ENCODE measurements around the gene CDH4. TPM values are rescaled to one million over a fixed set of nuclear protein-coding genes. Genes with fewer than 3 reads are reported as not detected.

Gene CDH4
- total RNA-seq, 1 experiment from 2014 or later = 5.3 TPM

DNA sequence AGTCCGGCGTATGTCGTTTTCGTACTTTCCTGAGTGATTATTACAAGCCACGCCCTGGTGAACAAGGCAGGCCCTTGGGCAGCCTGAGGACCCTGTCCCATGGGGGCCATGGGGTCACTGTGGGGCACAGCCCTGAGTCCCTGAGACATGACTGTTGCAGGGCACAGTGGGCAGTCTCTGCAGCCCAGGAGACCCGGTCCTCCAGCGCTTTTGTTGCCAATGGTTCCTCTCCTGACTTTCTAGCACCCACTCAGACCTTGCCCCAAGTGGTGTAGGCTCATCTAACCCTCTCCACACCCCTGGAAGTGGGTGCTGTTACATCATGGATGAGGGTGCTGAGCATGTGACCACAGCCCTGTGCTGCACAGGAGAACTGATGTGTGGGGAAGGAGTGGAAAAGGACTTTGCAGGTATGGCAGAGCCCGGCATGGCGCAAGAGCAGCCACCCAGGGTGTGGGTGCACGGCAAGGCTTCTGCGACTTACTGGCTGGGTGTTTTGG is 494.1 kb downstream of the CDH4 start:
- peaks cover 10% of the 10 kb centered on the region for H3K27me3 Mint-ChIP-seq (ENCODE audit: low read depth)
- peaks cover 12% of the 10 kb centered on the region for H3K36me3 Mint-ChIP-seq
- TF ChIP-seq ZBTB21 (CRISPR knock-in tag; IDR thresholded peaks at IDR 0.05; ENCODE audit: borderline replicate concordance) (no peak), ZNF671 (CRISPR knock-in tag; IDR thresholded peaks at IDR 0.05) (no peak), NR1H2 (CRISPR knock-in tag; IDR thresholded peaks at IDR 0.05) (no peak), ZNF219 (CRISPR knock-in tag; IDR thresholded peaks at IDR 0.05; ENCODE audit: borderline replicate concordance) (no peak), ZNF512 (CRISPR knock-in tag; IDR thresholded peaks at IDR 0.05; ENCODE audit: borderline replicate concordance) (no peak), ETV6 (CRISPR knock-in tag; IDR thresholded peaks at IDR 0.05) (no peak), MAX (CRISPR knock-in tag; IDR thresholded peaks at IDR 0.05) (no peak), OVOL2 (CRISPR knock-in tag; IDR thresholded peaks at IDR 0.05; ENCODE audit: borderline replicate concordance) (no peak), CBFB (CRISPR knock-in tag; IDR thresholded peaks at IDR 0.05; ENCODE audit: low read depth) (no peak), SP1 (CRISPR knock-in tag; conservative IDR thresholded peaks at IDR 0.05) (no peak), ZNF232 (CRISPR knock-in tag; IDR thresholded peaks at IDR 0.05) (no peak), RORB (CRISPR knock-in tag; IDR thresholded peaks at IDR 0.05) (no peak), SMAD4 (CRISPR knock-in tag; IDR thresholded peaks at IDR 0.05) (no peak), CREM (CRISPR knock-in tag; IDR thresholded peaks at IDR 0.05) (no peak), ARID4B (CRISPR knock-in tag; IDR thresholded peaks at IDR 0.05; ENCODE audit: borderline replicate concordance) (no peak)
- TF ChIP-seq, protein P1, sequence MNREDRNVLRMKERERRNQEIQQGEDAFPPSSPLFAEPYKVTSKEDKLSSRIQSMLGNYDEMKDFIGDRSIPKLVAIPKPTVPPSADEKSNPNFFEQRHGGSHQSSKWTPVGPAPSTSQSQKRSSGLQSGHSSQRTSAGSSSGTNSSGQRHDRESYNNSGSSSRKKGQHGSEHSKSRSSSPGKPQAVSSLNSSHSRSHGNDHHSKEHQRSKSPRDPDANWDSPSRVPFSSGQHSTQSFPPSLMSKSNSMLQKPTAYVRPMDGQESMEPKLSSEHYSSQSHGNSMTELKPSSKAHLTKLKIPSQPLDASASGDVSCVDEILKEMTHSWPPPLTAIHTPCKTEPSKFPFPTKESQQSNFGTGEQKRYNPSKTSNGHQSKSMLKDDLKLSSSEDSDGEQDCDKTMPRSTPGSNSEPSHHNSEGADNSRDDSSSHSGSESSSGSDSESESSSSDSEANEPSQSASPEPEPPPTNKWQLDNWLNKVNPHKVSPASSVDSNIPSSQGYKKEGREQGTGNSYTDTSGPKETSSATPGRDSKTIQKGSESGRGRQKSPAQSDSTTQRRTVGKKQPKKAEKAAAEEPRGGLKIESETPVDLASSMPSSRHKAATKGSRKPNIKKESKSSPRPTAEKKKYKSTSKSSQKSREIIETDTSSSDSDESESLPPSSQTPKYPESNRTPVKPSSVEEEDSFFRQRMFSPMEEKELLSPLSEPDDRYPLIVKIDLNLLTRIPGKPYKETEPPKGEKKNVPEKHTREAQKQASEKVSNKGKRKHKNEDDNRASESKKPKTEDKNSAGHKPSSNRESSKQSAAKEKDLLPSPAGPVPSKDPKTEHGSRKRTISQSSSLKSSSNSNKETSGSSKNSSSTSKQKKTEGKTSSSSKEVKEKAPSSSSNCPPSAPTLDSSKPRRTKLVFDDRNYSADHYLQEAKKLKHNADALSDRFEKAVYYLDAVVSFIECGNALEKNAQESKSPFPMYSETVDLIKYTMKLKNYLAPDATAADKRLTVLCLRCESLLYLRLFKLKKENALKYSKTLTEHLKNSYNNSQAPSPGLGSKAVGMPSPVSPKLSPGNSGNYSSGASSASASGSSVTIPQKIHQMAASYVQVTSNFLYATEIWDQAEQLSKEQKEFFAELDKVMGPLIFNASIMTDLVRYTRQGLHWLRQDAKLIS (CRISPR knock-in tag; IDR thresholded peaks at IDR 0.05; ENCODE audit: borderline replicate concordance) = no peak
- TF ChIP-seq, protein P2, sequence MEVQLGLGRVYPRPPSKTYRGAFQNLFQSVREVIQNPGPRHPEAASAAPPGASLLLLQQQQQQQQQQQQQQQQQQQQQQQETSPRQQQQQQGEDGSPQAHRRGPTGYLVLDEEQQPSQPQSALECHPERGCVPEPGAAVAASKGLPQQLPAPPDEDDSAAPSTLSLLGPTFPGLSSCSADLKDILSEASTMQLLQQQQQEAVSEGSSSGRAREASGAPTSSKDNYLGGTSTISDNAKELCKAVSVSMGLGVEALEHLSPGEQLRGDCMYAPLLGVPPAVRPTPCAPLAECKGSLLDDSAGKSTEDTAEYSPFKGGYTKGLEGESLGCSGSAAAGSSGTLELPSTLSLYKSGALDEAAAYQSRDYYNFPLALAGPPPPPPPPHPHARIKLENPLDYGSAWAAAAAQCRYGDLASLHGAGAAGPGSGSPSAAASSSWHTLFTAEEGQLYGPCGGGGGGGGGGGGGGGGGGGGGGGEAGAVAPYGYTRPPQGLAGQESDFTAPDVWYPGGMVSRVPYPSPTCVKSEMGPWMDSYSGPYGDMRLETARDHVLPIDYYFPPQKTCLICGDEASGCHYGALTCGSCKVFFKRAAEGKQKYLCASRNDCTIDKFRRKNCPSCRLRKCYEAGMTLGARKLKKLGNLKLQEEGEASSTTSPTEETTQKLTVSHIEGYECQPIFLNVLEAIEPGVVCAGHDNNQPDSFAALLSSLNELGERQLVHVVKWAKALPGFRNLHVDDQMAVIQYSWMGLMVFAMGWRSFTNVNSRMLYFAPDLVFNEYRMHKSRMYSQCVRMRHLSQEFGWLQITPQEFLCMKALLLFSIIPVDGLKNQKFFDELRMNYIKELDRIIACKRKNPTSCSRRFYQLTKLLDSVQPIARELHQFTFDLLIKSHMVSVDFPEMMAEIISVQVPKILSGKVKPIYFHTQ (CRISPR knock-in tag; IDR thresholded peaks at IDR 0.05) = no peak
- ChIA-PET CTCF (no interaction called here), POLR2A (no interaction called here)
- no peak overlapping the region for H3K4me3 Mint-ChIP-seq
- ATAC-seq = no peak
- no peaks in the 10 kb centered on the region for H3K4me1 Mint-ChIP-seq
- H3K9me3 Mint-ChIP-seq = peaks cover 15% of the 10 kb centered on the region
- no peak for DNase-seq (ENCODE audit: low spot score)
- H3K27ac Mint-ChIP-seq = no peak overlapping the region
